ENCODE data around the gene PBXIP1. TPM values are rescaled to one million over a fixed set of nuclear protein-coding genes. Genes with fewer than 3 reads are reported as not detected.
A peak's percentile ranks its signal among the peaks of the same experiment; 100 is the strongest.

Gene PBXIP1
- total and polyA plus RNA-seq, 2 of the 13 experiments (the other 11 are each of a cell fraction or from before 2014, with no cell fraction given) = 16.3 to 31.9 TPM

GRCh38 chr1:154974102-154974807 lies 18.4 kb upstream of the PBXIP1 start, which contains the start of gene CKS1B (continued):
- TF ChIP-seq ARID2 (CRISPR knock-in tag; IDR thresholded peaks at IDR 0.05; ENCODE audit: borderline replicate concordance) = 0 out of 2 replicates have a peak, but pooled peaks have one; percentile 58
- no peak for TF ChIP-seq BCL6 (CRISPR knock-in tag; IDR thresholded peaks at IDR 0.05)
- no peak for TF ChIP-seq HCFC1 (IDR thresholded peaks at IDR 0.05; ENCODE audit: low read depth, low read length)
- TF ChIP-seq PCBP2 (optimal IDR thresholded peaks at IDR 0.05; ENCODE audit: low read depth, low read length, poor library complexity, severe bottlenecking) = no peak
- TF ChIP-seq, protein P1, sequence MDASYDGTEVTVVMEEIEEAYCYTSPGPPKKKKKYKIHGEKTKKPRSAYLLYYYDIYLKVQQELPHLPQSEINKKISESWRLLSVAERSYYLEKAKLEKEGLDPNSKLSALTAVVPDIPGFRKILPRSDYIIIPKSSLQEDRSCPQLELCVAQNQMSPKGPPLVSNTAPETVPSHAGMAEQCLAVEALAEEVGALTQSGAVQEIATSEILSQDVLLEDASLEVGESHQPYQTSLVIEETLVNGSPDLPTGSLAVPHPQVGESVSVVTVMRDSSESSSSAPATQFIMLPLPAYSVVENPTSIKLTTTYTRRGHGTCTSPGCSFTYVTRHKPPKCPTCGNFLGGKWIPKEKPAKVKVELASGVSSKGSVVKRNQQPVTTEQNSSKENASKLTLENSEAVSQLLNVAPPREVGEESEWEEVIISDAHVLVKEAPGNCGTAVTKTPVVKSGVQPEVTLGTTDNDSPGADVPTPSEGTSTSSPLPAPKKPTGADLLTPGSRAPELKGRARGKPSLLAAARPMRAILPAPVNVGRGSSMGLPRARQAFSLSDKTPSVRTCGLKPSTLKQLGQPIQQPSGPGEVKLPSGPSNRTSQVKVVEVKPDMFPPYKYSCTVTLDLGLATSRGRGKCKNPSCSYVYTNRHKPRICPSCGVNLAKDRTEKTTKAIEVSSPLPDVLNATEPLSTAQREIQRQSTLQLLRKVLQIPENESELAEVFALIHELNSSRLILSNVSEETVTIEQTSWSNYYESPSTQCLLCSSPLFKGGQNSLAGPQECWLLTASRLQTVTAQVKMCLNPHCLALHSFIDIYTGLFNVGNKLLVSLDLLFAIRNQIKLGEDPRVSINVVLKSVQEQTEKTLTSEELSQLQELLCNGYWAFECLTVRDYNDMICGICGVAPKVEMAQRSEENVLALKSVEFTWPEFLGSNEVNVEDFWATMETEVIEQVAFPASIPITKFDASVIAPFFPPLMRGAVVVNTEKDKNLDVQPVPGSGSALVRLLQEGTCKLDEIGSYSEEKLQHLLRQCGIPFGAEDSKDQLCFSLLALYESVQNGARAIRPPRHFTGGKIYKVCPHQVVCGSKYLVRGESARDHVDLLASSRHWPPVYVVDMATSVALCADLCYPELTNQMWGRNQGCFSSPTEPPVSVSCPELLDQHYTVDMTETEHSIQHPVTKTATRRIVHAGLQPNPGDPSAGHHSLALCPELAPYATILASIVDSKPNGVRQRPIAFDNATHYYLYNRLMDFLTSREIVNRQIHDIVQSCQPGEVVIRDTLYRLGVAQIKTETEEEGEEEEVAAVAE (CRISPR knock-in tag; IDR thresholded peaks at IDR 0.05; ENCODE audit: borderline replicate concordance) = peak; percentile 99
- TF ChIP-seq ZNF3 (CRISPR knock-in tag; IDR thresholded peaks at IDR 0.05) = no peak
- TF ChIP-seq ZSCAN29 (CRISPR knock-in tag; conservative IDR thresholded peaks at IDR 0.05) = no peak
- TF ChIP-seq, protein P2, sequence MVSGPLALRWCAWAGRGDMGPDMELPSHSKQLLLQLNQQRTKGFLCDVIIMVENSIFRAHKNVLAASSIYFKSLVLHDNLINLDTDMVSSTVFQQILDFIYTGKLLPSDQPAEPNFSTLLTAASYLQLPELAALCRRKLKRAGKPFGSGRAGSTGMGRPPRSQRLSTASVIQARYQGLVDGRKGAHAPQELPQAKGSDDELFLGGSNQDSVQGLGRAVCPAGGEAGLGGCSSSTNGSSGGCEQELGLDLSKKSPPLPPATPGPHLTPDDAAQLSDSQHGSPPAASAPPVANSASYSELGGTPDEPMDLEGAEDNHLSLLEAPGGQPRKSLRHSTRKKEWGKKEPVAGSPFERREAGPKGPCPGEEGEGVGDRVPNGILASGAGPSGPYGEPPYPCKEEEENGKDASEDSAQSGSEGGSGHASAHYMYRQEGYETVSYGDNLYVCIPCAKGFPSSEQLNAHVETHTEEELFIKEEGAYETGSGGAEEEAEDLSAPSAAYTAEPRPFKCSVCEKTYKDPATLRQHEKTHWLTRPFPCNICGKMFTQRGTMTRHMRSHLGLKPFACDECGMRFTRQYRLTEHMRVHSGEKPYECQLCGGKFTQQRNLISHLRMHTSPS (CRISPR knock-in tag; IDR thresholded peaks at IDR 0.05; ENCODE audit: low read depth) = no peak
